ENCODE results near the gene PRG3. TPM values are rescaled to one million over a fixed set of nuclear protein-coding genes. Genes with fewer than 3 reads are reported as not detected.

The PRG3 gene
- total RNA-seq, 1 donor, result not detected

DNA sequence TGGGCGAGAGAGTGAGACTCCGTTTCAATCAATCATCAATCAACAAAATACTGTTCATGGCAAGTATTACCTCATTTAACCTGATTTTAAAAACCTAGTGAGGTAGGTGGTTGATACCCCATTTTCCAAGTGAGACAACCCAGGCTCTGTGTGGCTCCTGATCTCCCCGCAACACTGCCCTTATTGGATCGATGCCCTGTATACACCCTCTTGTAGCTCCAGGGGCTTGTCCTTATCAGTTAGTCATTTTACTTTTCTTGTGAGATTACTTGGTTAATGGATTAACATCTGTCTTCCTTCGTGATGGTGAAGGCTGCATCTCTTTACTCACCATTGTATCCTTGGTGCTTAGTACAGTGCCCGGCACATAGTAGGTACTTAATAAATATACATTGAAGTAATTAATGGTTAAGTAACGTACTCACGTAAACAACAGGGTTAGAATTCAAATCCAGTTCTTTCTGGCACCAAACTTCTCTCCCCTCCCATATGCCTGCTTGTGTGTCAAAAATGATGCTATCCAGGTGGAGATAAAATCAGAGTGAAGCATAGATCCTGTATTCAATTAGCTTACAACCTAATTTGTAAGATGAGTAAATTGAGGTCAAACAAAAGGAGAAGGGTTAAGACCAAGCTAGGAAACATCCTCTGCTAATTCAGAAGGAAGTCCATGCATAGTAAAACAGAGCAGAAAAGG is 11.3 kb upstream of the PRG3 start:
- no peak for DNase-seq (ENCODE audit: low read depth in 2 of 3, low spot score in 2 of 3)

DNA sequence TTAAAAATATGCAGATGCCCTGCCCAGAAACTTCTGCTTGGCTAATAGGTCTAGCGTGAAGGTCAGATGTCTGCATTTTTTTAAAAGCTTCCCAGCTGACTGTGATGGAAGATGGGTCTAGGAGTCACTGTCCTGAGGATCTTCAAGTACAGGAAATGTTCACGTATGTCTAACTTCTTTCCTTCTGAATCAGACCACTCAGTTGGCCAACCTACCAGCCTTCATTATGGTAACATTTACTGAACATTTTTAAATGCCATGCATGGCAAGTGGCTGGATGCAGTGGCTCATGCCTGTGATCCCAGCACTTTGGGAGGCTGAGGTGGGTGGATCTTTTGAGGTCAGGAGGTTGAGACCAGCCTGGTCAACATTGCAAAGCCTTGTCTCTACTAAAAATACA is 10.6 kb upstream of the PRG3 start:
- DNase-seq (ENCODE audit: low read depth in 2 of 3, low spot score in 2 of 3), result no peak

DNA sequence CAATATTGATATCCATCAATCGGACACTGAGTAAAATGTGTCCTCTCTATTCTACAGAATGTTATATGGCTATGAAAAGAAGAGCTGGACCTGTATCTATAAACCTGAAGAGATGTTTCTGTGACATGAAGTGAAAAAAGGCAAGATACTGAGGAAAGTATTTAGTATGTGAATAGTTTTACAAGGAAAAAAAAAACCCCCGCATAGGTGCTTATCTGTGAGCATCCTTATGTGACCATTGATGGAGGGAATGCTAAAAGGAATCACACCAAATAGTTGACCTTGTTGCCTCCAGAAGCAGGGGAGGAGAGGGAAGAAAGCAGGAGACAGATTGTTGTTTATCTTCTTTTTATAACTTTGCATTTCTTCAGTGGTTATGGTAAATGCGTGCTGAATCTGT is 10.2 kb upstream of the PRG3 start:
- no peak for DNase-seq (ENCODE audit: low read depth in 2 of 3, low spot score in 2 of 3)

- no peak for DNase-seq (ENCODE audit: low read depth in 2 of 3, low spot score in 2 of 3)
These were observed 9.6 kb upstream of the PRG3 start, which contains the start of gene PRG2 for GRCh38 chr11:57390535-57390934. Gene PRG2 (minus strand): TSS chr11:57390650. CDS start chr11:57389944, 706 bp downstream.

DNA sequence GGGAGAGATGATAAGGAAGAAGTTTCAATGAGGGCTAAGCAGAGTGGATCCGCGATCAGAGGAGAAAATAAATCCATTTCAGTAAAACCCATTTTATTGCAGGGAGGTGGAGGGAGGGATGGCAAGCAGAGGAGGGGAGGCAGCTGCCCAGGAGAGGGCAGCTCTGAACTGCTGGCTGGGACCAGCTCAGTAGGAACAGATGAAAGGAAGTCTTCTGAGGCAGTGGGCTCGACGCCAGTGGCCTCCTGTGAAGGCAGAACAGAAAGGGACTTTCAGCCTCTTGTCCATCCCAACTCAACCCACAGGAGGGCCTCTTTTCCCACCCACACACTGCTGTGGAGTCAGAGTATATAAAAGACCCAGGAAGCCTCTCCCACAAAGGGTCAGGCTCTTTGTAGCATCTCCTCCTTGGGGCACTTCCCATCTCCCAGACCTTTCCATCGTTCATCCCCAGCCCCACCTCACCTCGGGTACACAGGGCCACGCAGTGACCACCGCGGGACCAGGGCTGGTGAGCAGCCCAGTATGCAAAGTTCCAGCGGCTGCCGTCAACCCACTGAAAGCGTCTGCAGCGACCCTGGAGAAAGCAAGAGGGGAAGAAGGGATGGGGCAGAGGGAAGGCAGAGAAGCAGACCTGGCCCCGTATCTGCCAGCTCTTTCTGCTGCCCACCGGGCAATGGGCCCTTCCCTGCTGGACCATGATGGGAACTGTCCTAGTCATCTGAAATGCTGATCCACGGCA is 6.5 kb upstream of the PRG3 start:
- peak in 2 of 3 donors; percentile 62 to 66 for DNase-seq (ENCODE audit: low read depth in 2 of 3, low spot score in 2 of 3)

GRCh38 chr11:57386178-57386940 is 5.4 kb upstream of the PRG3 start:
- no peak for DNase-seq (ENCODE audit: low read depth in 2 of 3, low spot score in 2 of 3)

- DNase-seq (ENCODE audit: low read depth in 2 of 3, low spot score in 2 of 3), result peak in 1 of 3 donors; percentile 19
These were observed 1.2 kb downstream of the PRG3 start for GRCh38 chr11:57379732-57380131.

DNA sequence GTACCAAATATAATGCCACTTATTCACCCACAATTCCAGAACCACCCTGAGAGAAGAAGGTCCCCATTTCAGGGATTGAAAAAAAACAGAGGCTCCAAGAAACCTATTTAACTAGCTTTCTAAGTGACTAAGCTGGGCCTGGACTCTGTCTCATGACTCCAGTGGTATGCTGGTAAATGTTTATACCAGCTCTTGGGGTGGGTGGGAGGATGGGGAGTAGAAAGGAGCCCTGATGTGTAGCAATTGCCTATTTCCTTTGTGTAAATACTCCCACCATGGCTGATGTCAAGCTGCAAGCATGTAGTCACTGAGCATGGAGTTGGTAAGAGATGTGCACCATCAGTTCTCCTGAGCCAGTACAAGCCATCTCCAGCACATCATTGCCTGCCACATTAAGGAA is 2.8 kb downstream of the PRG3 start:
- DNase-seq (ENCODE audit: low read depth in 2 of 3, low spot score in 2 of 3), result no peak

- DNase-seq (ENCODE audit: low read depth in 2 of 3, low spot score in 2 of 3), result no peak
These were observed 3.8 kb downstream of the PRG3 start for GRCh38 chr11:57377107-57377506.

GRCh38 chr11:57376095-57377090 is 4.6 kb downstream of the PRG3 start:
- DNase-seq (ENCODE audit: low read depth in 2 of 3, low spot score in 2 of 3), result no peak

GRCh38 chr11:57375490-57375889 is 5.5 kb downstream of the PRG3 start:
- DNase-seq (ENCODE audit: low read depth in 2 of 3, low spot score in 2 of 3), result no peak

DNA sequence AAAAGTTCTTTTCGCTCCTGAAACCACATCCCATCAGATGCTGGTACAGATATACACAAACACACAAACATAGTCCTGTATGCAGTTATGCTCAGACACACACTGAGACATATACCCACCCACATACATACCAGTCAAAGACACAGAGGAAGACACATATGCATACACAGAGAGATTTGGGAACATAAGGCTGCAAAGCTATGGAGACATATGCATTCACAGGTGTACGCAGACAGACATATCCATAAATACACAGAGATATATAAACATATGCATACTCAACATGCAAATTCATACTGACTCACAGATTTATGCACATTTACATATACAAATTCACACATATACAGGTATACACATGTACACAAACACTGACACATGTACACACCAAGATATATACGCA is 6.0 kb downstream of the PRG3 start:
- no peak for DNase-seq (ENCODE audit: low read depth in 2 of 3, low spot score in 2 of 3)

DNA sequence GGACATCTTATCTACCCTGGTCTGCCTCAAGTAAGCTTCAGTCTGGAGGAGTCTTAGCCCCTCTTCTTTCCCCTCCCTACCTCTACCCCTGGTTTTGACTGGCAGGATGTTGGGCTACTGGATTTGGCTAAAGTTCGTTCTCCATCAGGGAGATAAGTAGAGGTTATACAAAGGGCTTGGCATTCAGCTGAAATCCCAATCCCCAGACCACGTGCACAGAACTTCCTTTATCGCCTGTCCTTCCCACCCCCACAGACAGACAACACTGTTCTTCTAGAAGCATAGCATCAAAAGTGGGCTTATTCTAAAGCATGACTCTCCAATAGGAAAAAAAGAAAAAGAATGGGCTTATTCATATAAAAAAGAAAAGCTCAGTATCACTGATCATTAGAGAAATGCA is 7.8 kb downstream of the PRG3 start:
- DNase-seq (ENCODE audit: low read depth in 2 of 3, low spot score in 2 of 3), result no peak

DNA sequence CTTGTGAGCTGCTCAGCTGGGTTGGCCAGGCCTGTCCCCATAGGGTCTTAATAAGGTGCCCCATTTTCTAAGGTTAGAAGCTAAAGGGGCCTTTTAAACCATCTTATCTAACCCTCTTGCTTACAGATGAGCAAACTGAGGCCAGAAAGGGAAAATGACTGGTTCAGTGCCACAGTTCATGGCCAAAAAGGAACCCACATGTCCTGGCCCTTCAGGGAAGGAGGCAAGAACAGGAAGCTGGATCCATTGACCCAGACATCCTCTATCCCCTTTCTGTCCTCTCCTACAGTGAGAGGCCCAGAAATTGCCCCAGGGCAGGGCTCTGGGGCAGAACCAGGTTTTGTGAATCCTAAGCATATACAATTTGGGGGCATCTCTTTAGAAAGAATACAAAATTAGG is 10.0 kb downstream of the PRG3 start:
- DNase-seq (ENCODE audit: low read depth in 2 of 3, low spot score in 2 of 3), result no peak

DNA sequence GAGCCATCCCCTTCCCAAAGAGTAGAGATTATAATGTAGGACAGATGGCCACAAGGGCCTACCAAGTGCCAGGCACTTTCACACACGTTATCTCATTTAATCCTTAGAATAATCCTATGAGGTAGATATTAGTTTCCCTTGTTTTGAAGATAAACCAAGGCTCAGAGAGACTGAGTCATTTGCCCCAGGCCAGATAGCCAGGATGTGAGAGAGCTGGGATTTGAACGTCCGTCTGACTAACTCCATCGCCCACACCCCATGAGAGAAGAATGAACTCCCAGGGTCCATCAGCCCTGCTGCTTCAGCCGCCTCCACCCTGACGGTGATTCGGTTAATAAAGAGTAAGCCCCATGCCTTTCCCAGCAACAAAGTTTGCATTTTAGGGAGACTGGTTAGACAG is 10.7 kb downstream of the PRG3 start:
- DNase-seq (ENCODE audit: low read depth in 2 of 3, low spot score in 2 of 3), result no peak

GRCh38 chr11:57368845-57369232 is 12.1 kb downstream of the PRG3 start:
- no peak for DNase-seq (ENCODE audit: low read depth in 2 of 3, low spot score in 2 of 3)

- peak in 2 of 3 donors; percentile 46 to 56 for DNase-seq (ENCODE audit: low read depth in 2 of 3, low spot score in 2 of 3)
These were observed 12.7 kb downstream of the PRG3 start for GRCh38 chr11:57368106-57368844.

DNA sequence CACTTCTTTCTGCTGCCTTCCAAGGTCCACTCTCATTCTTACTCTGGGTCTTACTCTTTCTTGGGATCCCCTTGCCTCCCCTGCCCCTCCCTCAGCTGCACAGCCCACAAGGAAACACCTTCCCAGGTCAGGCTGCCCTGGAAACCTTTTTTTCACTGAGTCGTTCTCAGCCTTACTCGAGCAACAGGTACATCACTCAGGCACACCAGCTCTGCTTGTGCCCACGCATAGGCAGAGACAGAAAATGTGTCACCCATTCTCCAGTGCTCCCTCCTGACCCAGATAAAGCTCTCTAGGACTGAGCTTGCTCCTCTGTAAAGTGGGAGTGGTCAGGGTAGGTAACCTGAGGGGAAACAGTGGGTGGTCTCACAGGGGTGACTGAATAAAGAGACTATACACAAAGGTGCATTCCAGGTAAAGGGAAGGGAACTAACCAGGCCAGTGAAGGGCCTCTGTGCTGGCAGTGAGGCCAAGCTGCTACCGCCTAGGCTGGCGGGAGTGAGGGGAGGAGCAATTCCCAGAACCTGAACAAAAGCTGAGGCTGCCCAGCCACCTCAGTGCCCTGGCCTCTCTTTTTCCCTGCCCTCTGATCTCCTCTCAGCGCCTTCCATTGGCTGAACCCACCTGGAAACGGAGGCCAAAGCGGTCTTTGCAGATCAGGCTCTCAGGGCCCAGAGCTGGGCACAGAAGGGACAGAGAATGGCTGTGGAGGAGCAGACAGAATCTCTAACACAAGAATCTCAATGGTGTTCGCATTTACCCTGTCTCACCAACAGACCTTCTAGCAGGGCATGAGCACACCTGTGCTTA is 15.9 kb downstream of the PRG3 start:
- no peak for DNase-seq (ENCODE audit: low read depth in 2 of 3, low spot score in 2 of 3)

Data from hematopoietic multipotent progenitor cell (in vitro differentiated cells).